Prostate gland (tissue), 2 donors: ENCODE data around the gene GLIPR1L1. TPM values are rescaled to one million over a fixed set of nuclear protein-coding genes. Genes with fewer than 3 reads are reported as not detected.

Experiments
- DNase-seq: peaks from one replicate; pipeline ENCODE4 v3.0.0-alpha.2; 2019; ENCODE audit warnings: low spot score
- H3K27ac ChIP-seq, 2 donors: fragments of 200-600 bp; sonication (generic); 2 replicates each; pipeline ENCODE4 v1.5.1; 2017 to 2019
- H3K27me3 ChIP-seq: fragments of 200-600 bp; sonication (generic); replicated peaks from 2 replicates; pipeline ENCODE4 v1.5.1; 2019; ENCODE audit not compliant: insufficient read depth
- H3K36me3 ChIP-seq, 2 donors: fragments of 200-600 bp; sonication (generic); 1 replicate in 1 of 2; 2 replicates in 1 of 2; pipeline versions ENCODE4 v1.5.1 to v1.8.1; 2017 to 2019
- H3K4me1 ChIP-seq: fragments of 200-600 bp; sonication (generic); replicated peaks from 2 replicates; pipeline ENCODE4 v1.5.1; 2019
- H3K4me3 ChIP-seq, 2 donors: fragments of 200-600 bp; sonication (generic); 2 replicates each; pipeline ENCODE4 v1.5.1; 2017 to 2019
- H3K9me3 ChIP-seq: fragments of 200-600 bp; sonication (generic); 2 replicates; pipeline ENCODE4 v1.5.1; 2017
- POLR2A ChIP-seq: fragments of 450-650 bp; IDR thresholded peaks from one replicate; pipeline ENCODE4 v1.6.1; 2016; ENCODE audit warnings: antibody characterized with exemption, mild to moderate bottlenecking
- POLR2AphosphoS5 ChIP-seq: sonication (generic); formaldehyde crosslinking; IDR thresholded peaks from one replicate; pipeline ENCODE4 v1.6.1; 2017; ENCODE audit warnings: antibody characterized with exemption
- WGBS: methylation state at CpG from one replicate; pipeline ENCODE4 v1.1.5; 2018; 5-methylcytosine and 5-hydroxymethylcytosine counted together
- intact Hi-C: fragments of 100-400 bp; cut with DNase I; formaldehyde crosslinking; loops from one replicate; pipeline ENCODE4 v1.14.2; 2022
- total RNA-seq, 2 donors: library from RNA; depleted of rRNA; stranded (reverse); fragments of >200 nt; gene quantifications; one replicate each; pipeline ENCODE4 v1.1.0, GENCODE V29; 2016
- TF ChIP-seq, protein P1 (sequence below), 4 experiments: fragments of 200-600 bp in 2 of 4; fragments of 450-650 bp in 2 of 4; sonication (generic) in 2 of 4; IDR thresholded peaks; 1 replicate in 3 of 4; 2 replicates in 1 of 4; pipeline ENCODE4 v1.5.1; 2016 to 2019; ENCODE audit warnings: antibody characterized with exemption in 4 of 4, mild to moderate bottlenecking in 2 of 4, moderate library complexity in 2 of 4

Gene GLIPR1L1, protein sequence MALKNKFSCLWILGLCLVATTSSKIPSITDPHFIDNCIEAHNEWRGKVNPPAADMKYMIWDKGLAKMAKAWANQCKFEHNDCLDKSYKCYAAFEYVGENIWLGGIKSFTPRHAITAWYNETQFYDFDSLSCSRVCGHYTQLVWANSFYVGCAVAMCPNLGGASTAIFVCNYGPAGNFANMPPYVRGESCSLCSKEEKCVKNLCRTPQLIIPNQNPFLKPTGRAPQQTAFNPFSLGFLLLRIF
- 1 to 10 TPM in 1 of 2 donors, not detected in 1; 1.0 TPM for total RNA-seq

DNA sequence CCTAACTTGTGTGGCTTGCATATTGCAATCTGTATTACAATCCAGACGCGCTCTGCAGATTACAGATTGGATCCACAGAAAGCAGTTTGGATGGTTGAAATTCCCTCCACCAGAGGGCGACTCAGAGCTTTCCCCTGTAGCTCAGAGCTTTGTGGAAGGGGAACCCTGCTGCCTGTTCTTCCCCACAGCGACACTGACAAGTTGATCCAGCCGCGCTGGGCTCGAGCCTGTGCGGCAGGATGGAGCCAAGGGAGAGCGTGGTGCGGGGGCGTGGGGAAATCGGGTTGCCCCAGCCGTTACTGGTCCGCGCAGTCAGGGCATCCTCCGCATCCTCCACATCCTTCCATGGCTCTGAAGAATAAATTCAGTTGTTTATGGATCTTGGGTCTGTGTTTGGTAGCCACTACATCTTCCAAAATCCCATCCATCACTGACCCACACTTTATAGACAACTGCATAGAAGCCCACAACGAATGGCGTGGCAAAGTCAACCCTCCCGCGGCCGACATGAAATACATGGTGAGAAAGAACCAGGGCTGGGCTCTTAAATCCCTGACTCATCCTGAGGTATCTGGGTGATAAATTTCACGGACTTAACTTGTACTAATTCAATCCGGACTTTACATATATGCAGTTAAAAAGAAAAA is at the start of gene GLIPR1L1:
GLIPR1L1 (plus strand) TSS at position 287 of the 647 bp plus-strand sequence; CDS start at position 346, 59 bp downstream.
- Histone ChIP-seq H3K27me3 (no peaks in the 10 kb centered on the region), H3K27ac (no peak within 1 kb of the TSS), H3K36me3 (no peaks in the 10 kb centered on the region), H3K4me3 (peak within 1 kb of the TSS; percentile 12 to 15), H3K4me1 (no peaks in the 10 kb centered on the region), H3K9me3 (no peaks in the 10 kb centered on the region)
- DNase-seq = peak; percentile 81
- intact Hi-C loops = loop anchor here (10.0 kb wide), 1 partner anchor 170 kb away; no protein-coding TSS in a partner anchor
- TF ChIP-seq POLR2AphosphoS5 (peak; percentile 64), POLR2A (no peak)
- TF ChIP-seq, protein P1, sequence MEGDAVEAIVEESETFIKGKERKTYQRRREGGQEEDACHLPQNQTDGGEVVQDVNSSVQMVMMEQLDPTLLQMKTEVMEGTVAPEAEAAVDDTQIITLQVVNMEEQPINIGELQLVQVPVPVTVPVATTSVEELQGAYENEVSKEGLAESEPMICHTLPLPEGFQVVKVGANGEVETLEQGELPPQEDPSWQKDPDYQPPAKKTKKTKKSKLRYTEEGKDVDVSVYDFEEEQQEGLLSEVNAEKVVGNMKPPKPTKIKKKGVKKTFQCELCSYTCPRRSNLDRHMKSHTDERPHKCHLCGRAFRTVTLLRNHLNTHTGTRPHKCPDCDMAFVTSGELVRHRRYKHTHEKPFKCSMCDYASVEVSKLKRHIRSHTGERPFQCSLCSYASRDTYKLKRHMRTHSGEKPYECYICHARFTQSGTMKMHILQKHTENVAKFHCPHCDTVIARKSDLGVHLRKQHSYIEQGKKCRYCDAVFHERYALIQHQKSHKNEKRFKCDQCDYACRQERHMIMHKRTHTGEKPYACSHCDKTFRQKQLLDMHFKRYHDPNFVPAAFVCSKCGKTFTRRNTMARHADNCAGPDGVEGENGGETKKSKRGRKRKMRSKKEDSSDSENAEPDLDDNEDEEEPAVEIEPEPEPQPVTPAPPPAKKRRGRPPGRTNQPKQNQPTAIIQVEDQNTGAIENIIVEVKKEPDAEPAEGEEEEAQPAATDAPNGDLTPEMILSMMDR (IDR thresholded peaks at IDR 0.05) = peak; percentile 66 to 85 (median 76)
- WGBS = 17% methylated on average over 23 of the region's 23 CpGs

DNA sequence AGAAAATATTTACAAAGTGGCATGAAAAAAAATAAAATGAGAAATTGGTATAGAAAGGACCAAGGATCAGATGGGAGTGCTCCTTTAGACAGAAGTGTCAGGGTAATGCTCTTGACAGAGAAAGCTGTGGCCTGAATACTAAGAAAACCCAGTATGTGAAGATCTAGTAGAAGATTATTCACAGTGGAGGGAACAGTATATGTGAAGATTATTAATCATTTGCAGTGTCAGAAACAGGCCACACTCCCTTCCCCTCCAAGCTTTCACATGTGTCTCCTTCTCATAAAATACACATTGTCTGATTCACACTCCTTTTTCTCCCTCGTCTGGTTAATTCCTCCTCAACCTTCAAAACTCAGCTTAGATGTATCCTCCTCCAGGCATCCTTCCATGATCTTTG is 45.6 kb upstream of the GLIPR1L1 start:
- 56% methylated on average over 1 of the region's 1 CpG for WGBS
- no peak for TF ChIP-seq POLR2A
- TF ChIP-seq, protein P1 (IDR thresholded peaks at IDR 0.05) = no peak
- no peak for TF ChIP-seq POLR2AphosphoS5
- Histone ChIP-seq H3K4me1 (no peaks in the 10 kb centered on the region), H3K9me3 (no peaks in the 10 kb centered on the region), H3K36me3 (no peaks in the 10 kb centered on the region), H3K27ac (no peak overlapping the region), H3K27me3 (no peaks in the 10 kb centered on the region), H3K4me3 (no peak overlapping the region)
- no peak for DNase-seq
- intact Hi-C loops = no loop called here

GRCh38 chr12:75289753-75290152 is 44.7 kb upstream of the GLIPR1L1 start:
- no peak overlapping the region for H3K4me3 ChIP-seq

GRCh38 chr12:75291014-75291413 is 43.5 kb upstream of the GLIPR1L1 start:
- intact Hi-C loops = no loop called here
- Histone ChIP-seq H3K9me3 (no peaks in the 10 kb centered on the region), H3K36me3 (no peaks in the 10 kb centered on the region), H3K4me1 (no peaks in the 10 kb centered on the region), H3K27ac (no peak overlapping the region), H3K4me3 (no peak overlapping the region), H3K27me3 (no peaks in the 10 kb centered on the region)
- TF ChIP-seq POLR2A (no peak), POLR2AphosphoS5 (no peak)
- TF ChIP-seq, protein P1 (IDR thresholded peaks at IDR 0.05) = no peak
- 92% methylated on average over 1 of the region's 1 CpG for WGBS
- no peak for DNase-seq

More at GRCh38 chr12:75289753-75290152, 44.7 kb upstream of the GLIPR1L1 start:
- H3K27me3 ChIP-seq = no peaks in the 10 kb centered on the region
- no peaks in the 10 kb centered on the region for H3K9me3 ChIP-seq
- H3K36me3 ChIP-seq = no peaks in the 10 kb centered on the region
- intact Hi-C loops = no loop called here
- TF ChIP-seq, protein P1 (IDR thresholded peaks at IDR 0.05) = peak in 3 of 4 experiments; percentile 21 to 46 (median 28)
- TF ChIP-seq POLR2A = no peak
- no peak for TF ChIP-seq POLR2AphosphoS5
- 53% methylated on average over 1 of the region's 1 CpG for WGBS
- no peak for DNase-seq
- H3K4me1 ChIP-seq = no peaks in the 10 kb centered on the region
- no peak overlapping the region for H3K27ac ChIP-seq
